ENCODE data around the gene ALKBH5.

Gene ALKBH5

DNA sequence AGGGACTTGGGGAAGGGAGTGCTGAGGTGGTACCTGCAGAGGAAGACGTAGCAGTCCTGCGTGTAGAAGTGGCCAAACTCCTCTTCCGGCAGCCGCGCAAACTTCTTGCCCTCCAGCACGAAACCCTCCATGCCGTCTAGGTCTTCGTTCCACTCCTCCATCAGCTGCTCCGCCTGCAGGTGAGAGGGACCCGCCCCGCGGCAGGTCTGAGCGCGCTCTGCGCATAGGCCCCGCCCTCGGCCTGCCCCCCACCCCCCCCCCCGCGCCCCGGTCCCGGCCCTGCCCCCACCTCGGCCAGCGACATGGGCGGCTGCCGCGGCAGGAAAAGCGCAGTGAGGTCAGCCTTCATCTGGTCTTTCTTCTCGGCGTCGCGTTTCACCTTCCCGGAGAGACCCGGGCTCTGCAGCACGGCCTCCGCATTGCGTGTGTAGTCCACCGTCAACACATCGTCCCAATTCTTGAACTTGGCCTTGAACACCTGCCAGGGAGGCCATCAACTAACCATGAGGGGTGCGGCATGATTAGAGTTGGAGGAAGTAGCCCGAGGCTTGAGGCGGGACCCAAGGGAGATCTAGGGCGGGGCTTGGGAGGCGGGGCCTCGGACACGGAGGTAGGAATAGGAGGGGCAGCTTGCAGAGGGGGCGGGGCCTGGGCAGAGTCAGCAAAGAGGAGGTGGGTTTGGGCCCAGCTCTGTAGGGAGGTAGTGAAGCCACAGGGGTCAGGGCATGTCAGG is 63.4 kb downstream of the ALKBH5 start:
- no peaks in the 10 kb centered on the region for H4K20me1 ChIP-seq (ENCODE audit: insufficient read depth, low read length)
- TF ChIP-seq, protein P1, sequence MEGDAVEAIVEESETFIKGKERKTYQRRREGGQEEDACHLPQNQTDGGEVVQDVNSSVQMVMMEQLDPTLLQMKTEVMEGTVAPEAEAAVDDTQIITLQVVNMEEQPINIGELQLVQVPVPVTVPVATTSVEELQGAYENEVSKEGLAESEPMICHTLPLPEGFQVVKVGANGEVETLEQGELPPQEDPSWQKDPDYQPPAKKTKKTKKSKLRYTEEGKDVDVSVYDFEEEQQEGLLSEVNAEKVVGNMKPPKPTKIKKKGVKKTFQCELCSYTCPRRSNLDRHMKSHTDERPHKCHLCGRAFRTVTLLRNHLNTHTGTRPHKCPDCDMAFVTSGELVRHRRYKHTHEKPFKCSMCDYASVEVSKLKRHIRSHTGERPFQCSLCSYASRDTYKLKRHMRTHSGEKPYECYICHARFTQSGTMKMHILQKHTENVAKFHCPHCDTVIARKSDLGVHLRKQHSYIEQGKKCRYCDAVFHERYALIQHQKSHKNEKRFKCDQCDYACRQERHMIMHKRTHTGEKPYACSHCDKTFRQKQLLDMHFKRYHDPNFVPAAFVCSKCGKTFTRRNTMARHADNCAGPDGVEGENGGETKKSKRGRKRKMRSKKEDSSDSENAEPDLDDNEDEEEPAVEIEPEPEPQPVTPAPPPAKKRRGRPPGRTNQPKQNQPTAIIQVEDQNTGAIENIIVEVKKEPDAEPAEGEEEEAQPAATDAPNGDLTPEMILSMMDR (IDR thresholded peaks at IDR 0.05; ENCODE audit: low read length) = no peak
- no peak for TF ChIP-seq EZH2 (IDR thresholded peaks at IDR 0.05; ENCODE audit: borderline replicate concordance, low read length)
- no peaks in the 10 kb centered on the region for H3K4me1 ChIP-seq (ENCODE audit: insufficient read depth, low read length, severe bottlenecking)
- no peaks in the 10 kb centered on the region for H3K79me2 ChIP-seq (ENCODE audit: insufficient read depth, low read length)
- H2AFZ ChIP-seq (ENCODE audit: low read length) = no peak overlapping the region
- no peaks in the 10 kb centered on the region for H3F3A ChIP-seq (ENCODE audit: insufficient read depth, low read length)
- peaks cover 58% of the 10 kb centered on the region for H3K36me3 ChIP-seq (ENCODE audit: insufficient read depth, low read length)
- H3K9ac ChIP-seq (ENCODE audit: low read length) = no peak overlapping the region
- no peak overlapping the region for H3K4me2 ChIP-seq (ENCODE audit: low read length)
- no peaks in the 10 kb centered on the region for H3K9me3 ChIP-seq (ENCODE audit: low read length)
- no peaks in the 10 kb centered on the region for H3K27me3 ChIP-seq (ENCODE audit: insufficient read depth, low read length)
- no peaks in the 10 kb centered on the region for H3K9me2 ChIP-seq (ENCODE audit: low read depth, low read length)
- H3K27ac ChIP-seq (ENCODE audit: low read depth, low read length, poor library complexity, severe bottlenecking) = no peak overlapping the region
- no peak overlapping the region for H3K4me3 ChIP-seq (ENCODE audit: low read depth, low read length, poor library complexity, severe bottlenecking)

- Histone ChIP-seq H3K9me3 (ENCODE audit: low read length) (no peaks in the 10 kb centered on the region), H3K27me3 (ENCODE audit: insufficient read depth, low read length) (no peaks in the 10 kb centered on the region), H3K9ac (ENCODE audit: low read length) (no peak overlapping the region), H3K36me3 (ENCODE audit: insufficient read depth, low read length) (peaks cover 64% of the 10 kb centered on the region), H3K4me1 (ENCODE audit: insufficient read depth, low read length, severe bottlenecking) (no peaks in the 10 kb centered on the region), H3F3A (ENCODE audit: insufficient read depth, low read length) (no peaks in the 10 kb centered on the region), H3K27ac (ENCODE audit: low read depth, low read length, poor library complexity, severe bottlenecking) (no peak overlapping the region), H2AFZ (ENCODE audit: low read length) (no peak overlapping the region), H3K79me2 (ENCODE audit: insufficient read depth, low read length) (no peaks in the 10 kb centered on the region), H4K20me1 (ENCODE audit: insufficient read depth, low read length) (no peaks in the 10 kb centered on the region), H3K4me2 (ENCODE audit: low read length) (no peak overlapping the region), H3K4me3 (ENCODE audit: low read depth, low read length, poor library complexity, severe bottlenecking) (no peak overlapping the region), H3K9me2 (ENCODE audit: low read depth, low read length) (no peaks in the 10 kb centered on the region)
- TF ChIP-seq EZH2 (IDR thresholded peaks at IDR 0.05; ENCODE audit: borderline replicate concordance, low read length) = no peak
- TF ChIP-seq, protein P1 (IDR thresholded peaks at IDR 0.05; ENCODE audit: low read length) = no peak
These were observed 64.0 kb downstream of the ALKBH5 start for GRCh38 chr17:18247613-18248001.

- peaks cover 68% of the 10 kb centered on the region for H3K36me3 ChIP-seq (ENCODE audit: insufficient read depth, low read length)
- no peak overlapping the region for H3K4me3 ChIP-seq (ENCODE audit: low read depth, low read length, poor library complexity, severe bottlenecking)
- no peak overlapping the region for H3K27ac ChIP-seq (ENCODE audit: low read depth, low read length, poor library complexity, severe bottlenecking)
- H3K4me1 ChIP-seq (ENCODE audit: insufficient read depth, low read length, severe bottlenecking) = no peaks in the 10 kb centered on the region
- H3K4me2 ChIP-seq (ENCODE audit: low read length) = no peak overlapping the region
- H3K9ac ChIP-seq (ENCODE audit: low read length) = no peak overlapping the region
- no peaks in the 10 kb centered on the region for H3K9me3 ChIP-seq (ENCODE audit: low read length)
- no peaks in the 10 kb centered on the region for H4K20me1 ChIP-seq (ENCODE audit: insufficient read depth, low read length)
- no peaks in the 10 kb centered on the region for H3F3A ChIP-seq (ENCODE audit: insufficient read depth, low read length)
- H3K27me3 ChIP-seq (ENCODE audit: insufficient read depth, low read length) = no peaks in the 10 kb centered on the region
- H2AFZ ChIP-seq (ENCODE audit: low read length) = no peak overlapping the region
- H3K9me2 ChIP-seq (ENCODE audit: low read depth, low read length) = no peaks in the 10 kb centered on the region
- no peaks in the 10 kb centered on the region for H3K79me2 ChIP-seq (ENCODE audit: insufficient read depth, low read length)
- TF ChIP-seq, protein P1 (IDR thresholded peaks at IDR 0.05; ENCODE audit: low read length) = peak; percentile 82
- TF ChIP-seq EZH2 (IDR thresholded peaks at IDR 0.05; ENCODE audit: borderline replicate concordance, low read length) = no peak
These were observed 64.7 kb downstream of the ALKBH5 start for GRCh38 chr17:18248300-18248731.

Measured in OCI-LY1 (cell line).